DMS153 treated with DMSO at 0.1 percent for 48 hours (cell line): Measurements from ENCODE around the gene SPDL1.
"Not testable (repeated sequence)": the region's sequence is repeated elsewhere in the genome, so short reads cannot be mapped to it uniquely, and the experiment has no call there.

Source experiments
- DNase-seq: peaks from one replicate; lab custom pipeline; 2025; ENCODE audit not compliant: unreplicated experiment; lab: John Stamatoyannopoulos, UW

Gene SPDL1

DNA sequence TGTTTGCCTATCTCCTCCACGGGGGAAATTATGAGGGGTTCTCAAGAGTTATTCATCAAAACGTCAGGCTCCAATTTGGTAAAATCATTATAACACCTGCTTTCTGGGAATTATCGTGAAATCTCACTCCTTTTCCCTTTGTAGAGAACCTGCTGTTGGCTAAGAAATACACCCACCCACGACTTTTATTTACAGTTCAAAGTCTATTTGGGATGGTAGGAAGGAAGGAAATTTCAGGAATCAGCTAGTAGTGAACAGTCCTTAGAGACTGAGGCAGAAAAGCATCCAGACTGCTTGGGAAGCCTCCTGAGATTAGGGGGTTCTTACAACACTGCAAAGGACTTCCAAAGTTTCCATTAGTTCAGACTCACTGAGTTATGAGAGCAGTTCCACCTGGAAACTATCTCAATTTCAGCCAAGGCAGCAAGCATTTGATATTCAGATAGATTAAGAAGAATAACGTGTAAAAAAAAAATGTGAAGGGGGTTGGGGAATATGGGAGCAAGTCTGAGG is 9.4 kb upstream of the SPDL1 start:
- no peak for DNase-seq

DNA sequence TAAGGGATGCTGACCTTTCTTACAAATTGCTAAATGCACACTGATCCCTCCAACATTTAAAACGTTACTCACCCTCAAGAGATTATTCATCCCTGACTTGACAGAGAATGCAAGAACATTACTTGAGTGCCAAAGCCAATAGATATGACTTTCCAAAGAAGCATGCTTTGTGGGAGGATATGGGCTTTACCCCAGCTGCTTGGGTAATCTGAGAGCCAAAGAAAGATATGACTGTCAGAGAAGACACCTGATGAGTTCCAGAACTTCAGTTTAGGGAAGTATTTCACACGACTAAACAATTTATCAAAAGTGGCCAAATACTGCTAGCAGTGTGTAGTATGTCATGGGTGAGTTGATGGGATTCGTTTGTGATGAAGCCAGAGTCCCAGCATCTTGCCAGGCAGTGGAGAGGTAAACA is 7.4 kb upstream of the SPDL1 start:
- DNase-seq: no peak

DNA sequence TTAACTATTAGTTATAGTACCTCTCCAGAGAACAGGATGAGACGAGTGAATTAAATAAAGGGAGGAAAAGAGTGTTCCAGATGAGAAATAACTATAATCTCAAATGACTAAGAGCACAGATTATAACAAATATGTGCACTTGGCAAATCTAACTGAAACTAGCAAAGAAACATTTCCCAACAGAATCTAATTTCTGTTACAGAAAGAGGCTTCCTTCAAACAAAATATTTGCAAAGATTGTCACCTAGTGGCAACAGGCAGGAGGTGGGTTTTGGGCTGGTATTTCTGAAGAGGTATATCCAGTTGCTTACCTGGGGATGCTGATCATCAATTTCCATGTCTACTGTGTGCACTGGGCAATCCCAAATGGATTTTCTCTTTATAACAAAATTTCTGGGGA is 5.6 kb upstream of the SPDL1 start:
- no peak for DNase-seq

GRCh38 chr5:169580964-169581363 is 2.6 kb upstream of the SPDL1 start:
- no peak for DNase-seq

DNA sequence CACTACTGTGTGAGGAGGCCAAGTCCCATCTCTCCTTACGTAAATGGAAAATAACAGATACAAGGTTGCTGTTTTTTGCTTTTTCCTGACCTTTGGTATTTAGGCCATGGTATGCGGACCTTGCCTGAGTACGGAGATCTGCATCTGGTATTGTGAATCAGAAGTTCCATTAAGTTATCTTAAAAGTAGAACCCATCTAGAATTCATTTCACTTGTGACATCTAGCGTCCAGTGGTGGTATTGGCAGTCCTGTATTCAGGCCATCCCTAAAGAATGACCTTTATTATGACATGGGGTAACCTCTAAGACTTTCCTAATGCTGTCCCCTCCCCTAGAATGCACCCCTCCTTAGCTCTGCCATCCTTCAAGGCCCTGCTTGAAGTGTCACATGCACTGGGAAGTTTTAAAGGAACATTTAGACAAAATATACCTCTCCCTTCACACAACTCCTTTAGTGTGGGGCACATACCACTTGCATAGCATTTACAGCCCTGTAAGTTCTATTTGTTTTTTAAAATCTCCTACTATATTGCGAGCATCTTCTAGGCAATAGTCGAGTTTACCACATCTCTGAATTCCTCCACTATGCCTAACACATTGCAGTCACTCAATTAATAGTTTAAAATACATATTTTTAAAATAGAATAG is 1.9 kb upstream of the SPDL1 start:
- peak; percentile 1 for DNase-seq

DNA sequence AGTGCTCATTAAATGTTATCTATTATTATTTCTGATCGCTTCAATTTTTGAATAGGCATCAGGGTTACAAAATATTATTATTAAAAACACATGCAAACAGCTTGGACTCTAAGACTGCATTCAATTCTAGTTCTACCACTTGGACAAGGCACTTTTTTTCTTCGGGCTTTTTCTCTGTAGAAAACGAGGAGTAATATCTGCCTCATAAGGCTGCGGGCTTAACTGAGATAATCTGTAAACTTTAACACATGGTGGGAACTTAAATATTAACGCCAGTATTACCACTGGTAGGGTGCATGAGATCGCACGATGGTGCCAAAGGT is 511 bp upstream of the SPDL1 start:
- DNase-seq: no peak

DNA sequence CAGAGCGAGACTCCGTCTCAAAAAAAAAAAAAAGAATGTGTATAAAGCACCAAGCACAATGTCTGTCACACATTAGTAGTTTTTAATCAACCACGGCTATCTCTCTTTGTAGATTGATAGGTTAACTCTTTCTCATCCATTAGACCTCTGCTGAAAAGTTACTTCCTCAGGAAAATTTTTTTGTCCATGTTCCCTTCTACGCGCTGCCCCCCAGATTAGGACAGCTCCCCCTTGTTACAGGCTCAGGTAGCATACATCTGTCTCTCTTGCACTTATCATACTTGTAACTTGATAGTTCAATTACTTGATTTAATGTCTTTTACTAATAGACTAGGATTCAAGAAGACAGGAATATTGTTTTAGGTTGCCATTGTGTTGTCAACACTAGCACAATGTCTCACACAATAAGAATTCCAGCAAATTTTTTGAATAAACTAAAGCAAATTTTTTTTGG is 1.5 kb downstream of the SPDL1 start:
- no peak for DNase-seq

DNA sequence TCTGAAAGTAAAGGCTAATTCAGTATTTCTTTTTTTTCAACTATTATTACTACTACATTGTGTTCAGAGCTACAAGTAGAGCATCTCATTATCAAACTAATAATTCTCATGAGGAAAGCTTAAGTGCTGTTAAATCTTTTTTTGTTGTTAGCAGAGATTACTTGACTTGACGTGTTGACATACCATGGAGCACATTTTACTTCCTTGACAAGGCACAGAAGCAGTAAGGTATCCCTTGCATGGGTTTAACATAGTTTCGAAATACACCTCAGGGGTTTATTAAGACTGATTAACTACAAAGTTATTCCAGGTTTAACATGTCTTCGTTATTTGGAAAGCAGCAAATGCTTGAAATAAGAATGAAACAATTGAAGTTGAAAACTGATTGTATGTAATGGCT is 7.0 kb downstream of the SPDL1 start:
- no peak for DNase-seq

- no peak for DNase-seq
These were observed 8.1 kb downstream of the SPDL1 start for GRCh38 chr5:169591636-169592035.

- no peak for DNase-seq
These were observed 9.5 kb downstream of the SPDL1 start for GRCh38 chr5:169592937-169593650.

DNA sequence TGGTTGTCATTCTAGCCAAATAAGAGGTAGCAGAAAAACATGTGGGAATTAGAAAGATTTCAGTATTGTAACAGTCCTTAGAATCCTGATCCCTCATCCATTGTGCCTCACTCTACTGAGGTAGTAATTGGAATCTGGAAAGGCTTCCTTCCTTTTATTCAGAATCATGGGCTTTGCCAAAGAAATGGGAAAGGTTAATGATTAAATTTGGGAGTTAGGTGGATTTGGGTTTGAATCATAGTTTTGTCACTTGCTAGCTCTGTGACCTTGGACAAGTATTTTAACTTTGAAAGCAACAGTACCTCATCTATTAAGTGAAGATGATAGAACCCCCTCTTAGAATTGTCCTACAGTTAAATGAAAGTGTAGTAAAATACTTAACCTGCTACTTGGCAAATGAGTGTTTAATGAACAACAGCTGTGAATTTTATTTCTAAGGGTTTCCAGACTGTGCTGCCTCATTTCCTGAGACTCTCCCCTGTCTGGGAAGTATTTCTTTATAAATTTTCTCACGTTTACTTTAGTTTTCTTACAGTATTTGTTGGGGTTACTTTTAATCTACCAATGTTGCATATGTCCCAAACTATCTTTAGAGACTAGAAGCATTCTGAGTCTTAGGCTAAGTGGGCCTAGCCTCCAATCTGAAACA is 11.7 kb downstream of the SPDL1 start:
- DNase-seq: no peak

DNA sequence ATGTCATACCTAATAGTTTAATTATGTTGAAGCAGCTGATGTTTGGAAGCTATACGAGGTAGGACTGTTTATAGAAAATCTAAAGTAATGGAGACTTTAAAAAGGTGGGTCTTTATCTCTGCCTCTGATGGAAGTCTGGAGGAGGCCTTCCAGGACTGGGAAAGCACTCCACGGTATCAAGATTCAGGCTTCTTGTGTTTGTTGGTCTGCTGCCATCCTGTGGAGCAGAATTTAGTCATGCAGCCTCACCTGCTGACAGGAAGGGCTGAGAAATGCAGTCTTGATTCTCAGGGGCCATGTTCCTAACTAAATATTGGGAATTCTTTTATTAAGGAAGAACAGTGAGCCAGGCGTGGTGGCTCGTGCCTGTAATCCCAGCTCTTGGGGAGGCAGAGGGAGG is 15.9 kb downstream of the SPDL1 start:
- DNase-seq: no peak

- DNase-seq: no peak
These were observed 19.0 kb downstream of the SPDL1 start for GRCh38 chr5:169602535-169602934.

GRCh38 chr5:169606279-169606678 is 22.7 kb downstream of the SPDL1 start:
- no peak for DNase-seq

GRCh38 chr5:169607882-169608281 is 24.3 kb downstream of the SPDL1 start:
- no peak for DNase-seq

DNA sequence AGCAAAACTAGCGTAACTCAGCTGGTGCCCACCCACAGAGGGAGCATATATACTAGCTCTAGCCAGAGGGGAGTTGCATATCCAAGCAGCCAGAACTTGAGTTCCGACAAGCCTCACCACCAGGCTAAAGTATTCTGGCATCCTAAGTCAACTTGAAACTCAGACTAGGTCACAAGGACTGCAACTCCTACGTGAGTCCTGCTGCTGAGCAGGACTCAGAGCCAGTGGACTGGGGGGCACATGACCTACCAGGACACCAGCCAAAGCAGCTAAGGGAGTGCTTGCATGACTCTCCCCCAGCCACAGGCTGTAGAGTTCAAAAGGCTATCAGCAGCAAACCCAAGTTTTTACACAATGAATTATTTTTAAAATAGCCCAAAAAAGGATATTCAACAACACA is 26.1 kb downstream of the SPDL1 start:
- no peak for DNase-seq

DNA sequence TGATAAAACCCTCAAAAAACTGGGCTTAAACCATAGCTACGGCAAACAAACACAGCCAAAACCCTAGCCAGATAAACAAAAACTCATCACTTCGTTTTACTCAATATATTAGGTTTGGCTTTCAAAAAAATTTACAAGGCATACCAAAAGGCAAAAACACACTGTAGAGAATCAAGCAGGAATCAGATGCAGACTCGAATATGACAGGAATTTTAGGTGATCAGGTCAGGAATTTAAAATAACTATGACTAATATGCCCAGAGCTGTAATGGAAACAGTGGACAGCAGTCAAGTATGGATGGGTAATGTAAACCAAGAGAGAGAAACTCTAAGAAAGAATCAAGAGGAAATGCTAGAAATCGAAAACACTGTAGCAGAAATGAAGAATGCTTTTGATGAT is 27.0 kb downstream of the SPDL1 start:
- DNase-seq: no peak

DNA sequence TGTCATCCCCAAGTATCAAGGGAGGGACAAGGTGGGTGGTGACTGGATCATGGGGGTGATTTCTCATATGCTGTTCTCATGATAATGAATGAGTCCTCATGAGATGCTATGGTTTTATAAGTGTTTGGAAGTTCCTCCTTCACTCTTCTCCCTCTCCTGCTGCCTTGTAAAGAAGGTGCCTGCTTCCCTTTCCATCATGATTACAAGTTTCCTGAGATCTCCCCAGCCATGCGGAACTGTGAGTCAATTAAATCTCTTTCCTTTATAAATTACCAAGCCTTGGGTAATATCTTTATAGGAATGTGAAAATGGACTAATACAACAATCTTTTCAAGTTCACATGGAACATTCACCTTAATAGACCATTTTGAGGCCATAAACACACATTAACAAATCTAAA is 32.0 kb downstream of the SPDL1 start:
- no peak for DNase-seq

GRCh38 chr5:169624307-169624706 is 40.7 kb downstream of the SPDL1 start:
- DNase-seq: not testable (repeated sequence)

DNA sequence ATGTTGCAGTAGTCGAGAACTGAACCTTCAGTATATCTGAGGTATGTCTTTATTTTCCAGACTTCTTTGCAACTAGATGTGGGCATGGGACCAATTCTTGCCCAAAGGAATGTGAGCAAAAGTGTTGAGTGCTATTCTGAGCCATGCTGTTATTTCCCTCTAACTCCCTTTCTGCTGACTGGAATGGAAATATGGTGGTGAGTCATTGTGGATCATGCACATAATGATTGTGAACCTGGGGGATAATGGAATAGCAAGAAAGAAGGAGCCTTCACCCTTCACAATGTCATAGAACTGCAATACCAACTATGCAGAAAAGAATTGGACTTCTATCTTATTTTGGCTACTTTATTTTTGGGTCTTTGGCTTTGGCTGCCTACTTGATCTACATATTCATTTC is 43.2 kb downstream of the SPDL1 start:
- DNase-seq: no peak

GRCh38 chr5:169627551-169627950 is 44.0 kb downstream of the SPDL1 start:
- no peak for DNase-seq

DNA sequence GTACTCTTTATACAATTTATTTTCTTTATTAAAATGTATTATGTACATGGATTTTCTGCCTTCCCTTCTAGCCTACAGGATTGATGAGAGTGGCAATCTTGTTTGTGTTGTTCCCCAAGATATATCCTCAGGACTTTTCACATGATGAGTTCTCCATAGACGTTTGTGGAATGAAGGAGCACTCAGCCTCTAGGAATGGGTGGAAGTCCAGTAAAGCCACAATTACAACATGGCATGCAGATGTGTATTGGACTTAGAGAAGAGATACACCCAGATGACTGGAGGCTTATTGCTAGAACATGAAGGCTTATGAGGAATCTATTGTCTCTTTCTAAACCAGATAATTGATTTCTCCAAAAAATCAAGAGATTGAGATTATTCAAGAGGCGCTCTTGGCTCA is 45.3 kb downstream of the SPDL1 start:
- no peak for DNase-seq
